Measurements from ENCODE around the gene KRTAP10-4.
"Not testable (repeated sequence)": the region's sequence is repeated elsewhere in the genome, so short reads cannot be mapped to it uniquely, and the experiment has no call there.

The KRTAP10-4 gene

DNA sequence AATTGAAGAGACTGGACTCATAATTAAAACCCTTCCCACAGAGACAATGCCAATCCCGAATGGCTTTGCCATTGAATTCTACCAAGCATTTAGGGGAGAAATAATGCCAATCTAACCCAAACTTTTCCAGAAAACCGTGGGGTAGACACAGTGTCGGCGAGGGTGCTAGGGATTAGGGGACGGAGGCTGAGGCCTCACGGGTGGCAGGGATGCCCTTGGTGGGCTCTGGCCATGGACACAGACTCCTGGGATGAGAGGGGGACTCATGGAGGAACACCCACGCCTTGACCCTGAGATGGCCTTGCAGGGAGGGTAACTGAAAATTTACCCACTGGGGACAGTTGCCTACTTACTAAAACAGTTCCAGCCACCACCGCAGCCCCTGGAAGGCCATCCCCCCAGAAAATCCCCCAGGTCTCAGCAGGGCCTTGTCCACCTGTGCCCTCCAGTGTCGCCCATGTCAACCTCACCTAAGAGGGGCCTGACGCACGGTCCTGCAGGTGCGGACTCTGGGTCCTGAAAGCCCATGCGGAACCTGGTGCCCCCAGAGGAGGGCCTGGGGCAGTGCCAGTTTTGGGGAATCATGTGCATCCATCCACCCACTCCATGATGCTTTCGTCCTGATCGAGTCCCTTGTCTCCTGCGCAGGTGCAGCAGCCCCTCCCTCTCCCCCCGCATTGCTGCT, 5.0 kb downstream of the KRTAP10-4 start:
- TF ChIP-seq, protein P1, sequence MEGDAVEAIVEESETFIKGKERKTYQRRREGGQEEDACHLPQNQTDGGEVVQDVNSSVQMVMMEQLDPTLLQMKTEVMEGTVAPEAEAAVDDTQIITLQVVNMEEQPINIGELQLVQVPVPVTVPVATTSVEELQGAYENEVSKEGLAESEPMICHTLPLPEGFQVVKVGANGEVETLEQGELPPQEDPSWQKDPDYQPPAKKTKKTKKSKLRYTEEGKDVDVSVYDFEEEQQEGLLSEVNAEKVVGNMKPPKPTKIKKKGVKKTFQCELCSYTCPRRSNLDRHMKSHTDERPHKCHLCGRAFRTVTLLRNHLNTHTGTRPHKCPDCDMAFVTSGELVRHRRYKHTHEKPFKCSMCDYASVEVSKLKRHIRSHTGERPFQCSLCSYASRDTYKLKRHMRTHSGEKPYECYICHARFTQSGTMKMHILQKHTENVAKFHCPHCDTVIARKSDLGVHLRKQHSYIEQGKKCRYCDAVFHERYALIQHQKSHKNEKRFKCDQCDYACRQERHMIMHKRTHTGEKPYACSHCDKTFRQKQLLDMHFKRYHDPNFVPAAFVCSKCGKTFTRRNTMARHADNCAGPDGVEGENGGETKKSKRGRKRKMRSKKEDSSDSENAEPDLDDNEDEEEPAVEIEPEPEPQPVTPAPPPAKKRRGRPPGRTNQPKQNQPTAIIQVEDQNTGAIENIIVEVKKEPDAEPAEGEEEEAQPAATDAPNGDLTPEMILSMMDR (IDR thresholded peaks at IDR 0.05), result no peak
- Histone ChIP-seq H3K27ac (no peak overlapping the region), H3K4me3 (no peak overlapping the region)
- DNase-seq (ENCODE audit: low spot score), result no peak

DNA sequence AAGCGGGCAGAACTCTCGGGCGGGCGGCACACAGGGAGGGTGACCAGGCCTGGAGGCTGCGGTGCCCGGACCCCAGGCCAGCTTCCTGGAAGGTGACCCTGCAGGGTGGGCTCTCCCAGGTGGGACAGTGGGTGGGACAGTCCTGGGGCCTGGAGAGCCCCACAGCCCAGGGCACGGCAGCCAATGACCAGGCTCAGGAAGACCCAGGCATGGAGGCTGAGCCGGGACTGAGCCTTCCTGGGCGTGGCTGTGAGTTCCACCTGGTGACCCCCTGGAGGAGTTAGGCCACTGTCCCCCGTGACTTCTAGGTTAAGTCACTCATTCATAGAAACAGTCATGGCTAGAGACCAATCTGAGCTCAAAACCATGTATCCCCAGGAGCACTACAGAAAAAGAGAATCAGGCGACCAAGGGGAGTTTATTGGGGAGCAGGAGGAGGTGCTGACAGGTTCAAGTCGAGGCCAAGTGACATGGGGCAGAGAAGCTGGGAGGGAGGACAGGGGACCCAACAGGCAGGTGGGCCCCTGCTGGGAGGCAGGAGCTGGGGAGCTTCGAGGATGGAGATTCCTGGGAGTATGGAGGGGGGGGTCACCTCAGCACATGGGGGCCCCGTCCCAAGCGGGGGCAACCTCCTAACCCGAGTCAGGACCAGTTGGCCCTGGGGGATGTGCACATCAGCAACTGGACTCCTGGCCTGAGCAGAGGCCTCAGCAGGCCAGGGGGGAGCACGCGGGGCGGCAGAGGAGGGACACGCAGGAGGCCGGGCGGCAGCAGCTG, 5.7 kb downstream of the KRTAP10-4 start:
- no peak for DNase-seq (ENCODE audit: low spot score)
- no peak overlapping the region for H3K27ac ChIP-seq
- H3K4me3 ChIP-seq, result no peak overlapping the region
- TF ChIP-seq, protein P1 (IDR thresholded peaks at IDR 0.05), result no peak

DNA sequence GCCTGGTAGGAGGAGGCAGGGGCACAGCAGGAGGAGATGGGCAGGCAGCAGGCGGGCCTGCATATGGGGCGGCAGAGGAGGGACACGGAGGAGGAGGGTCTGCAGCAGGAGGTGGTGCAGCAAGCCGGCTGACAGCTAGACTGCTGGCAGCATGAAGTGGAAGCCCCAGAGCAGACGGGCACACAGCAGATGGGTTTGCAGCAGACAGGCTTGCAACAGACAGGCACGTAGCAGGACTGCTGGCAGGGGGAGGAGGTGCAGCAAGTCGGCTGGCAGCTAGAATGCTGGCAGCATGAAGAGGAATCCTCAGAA, 6.3 kb downstream of the KRTAP10-4 start:
- TF ChIP-seq, protein P1 (IDR thresholded peaks at IDR 0.05), result no peak

DNA sequence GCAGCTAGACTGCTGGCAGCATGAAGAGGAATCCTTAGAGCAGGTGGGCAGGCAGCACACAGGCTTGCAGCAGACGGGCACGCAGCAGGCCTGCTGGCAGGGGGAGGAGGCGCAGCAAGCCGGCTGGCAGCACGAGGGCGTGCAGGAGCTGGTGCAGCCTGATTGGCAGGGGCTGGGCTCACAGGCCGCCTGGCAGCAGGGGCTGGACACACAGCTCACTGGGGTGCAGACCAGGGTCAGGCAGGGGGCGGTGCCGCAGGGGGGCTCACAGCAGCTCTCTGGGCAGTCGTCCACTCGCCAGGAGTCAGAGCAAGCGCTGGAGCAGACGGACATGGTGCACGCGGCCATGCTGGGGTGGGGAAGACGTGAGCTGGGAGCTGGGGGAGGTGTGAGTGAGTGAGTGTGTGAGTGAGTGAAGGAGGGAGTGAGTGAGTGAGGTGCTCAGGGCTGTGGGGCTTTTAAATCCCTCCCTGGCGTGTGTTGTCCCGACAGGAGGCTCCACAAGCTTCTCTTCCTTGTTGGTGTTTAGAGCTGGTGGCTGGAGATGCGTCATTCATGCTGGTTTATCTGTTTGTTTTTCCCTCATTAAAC, 6.8 kb downstream of the KRTAP10-4 start, which contains the start of gene KRTAP10-5:
KRTAP10-5 (minus strand) TSS at position 374 of the 591 bp plus-strand sequence; CDS start at position 348, 26 bp downstream.
- not testable (repeated sequence) for H3K27ac ChIP-seq; H3K4me3 ChIP-seq; DNase-seq (ENCODE audit: low spot score)

More for the DNA sequence above, 6.3 kb downstream of the KRTAP10-4 start:
- no peak for DNase-seq (ENCODE audit: low spot score)
- Histone ChIP-seq H3K4me3 (no peak overlapping the region), H3K27ac (no peak overlapping the region)

DNA sequence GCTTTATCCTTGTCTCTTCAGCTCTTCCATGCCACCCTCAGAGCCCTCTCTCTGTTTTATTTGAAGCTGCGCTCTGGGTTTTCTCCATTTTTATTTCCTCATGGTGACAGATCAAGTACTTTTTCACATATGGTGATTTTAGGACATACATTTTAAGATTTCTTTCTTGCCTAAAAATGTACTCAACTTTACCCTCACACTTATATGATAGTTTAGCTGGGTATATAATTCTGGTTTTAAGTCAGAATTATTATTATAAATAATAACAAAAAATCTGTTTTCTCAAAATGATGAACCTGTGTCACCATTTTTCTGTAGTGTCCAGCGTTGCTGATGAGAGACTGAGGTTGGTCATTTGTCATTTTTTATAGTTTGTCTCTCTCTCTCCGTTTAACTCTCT, 7.6 kb downstream of the KRTAP10-4 start:
- no peak for DNase-seq (ENCODE audit: low spot score)
- TF ChIP-seq, protein P1 (IDR thresholded peaks at IDR 0.05), result no peak
- H3K4me3 ChIP-seq, result no peak overlapping the region
- H3K27ac ChIP-seq, result no peak overlapping the region

DNA sequence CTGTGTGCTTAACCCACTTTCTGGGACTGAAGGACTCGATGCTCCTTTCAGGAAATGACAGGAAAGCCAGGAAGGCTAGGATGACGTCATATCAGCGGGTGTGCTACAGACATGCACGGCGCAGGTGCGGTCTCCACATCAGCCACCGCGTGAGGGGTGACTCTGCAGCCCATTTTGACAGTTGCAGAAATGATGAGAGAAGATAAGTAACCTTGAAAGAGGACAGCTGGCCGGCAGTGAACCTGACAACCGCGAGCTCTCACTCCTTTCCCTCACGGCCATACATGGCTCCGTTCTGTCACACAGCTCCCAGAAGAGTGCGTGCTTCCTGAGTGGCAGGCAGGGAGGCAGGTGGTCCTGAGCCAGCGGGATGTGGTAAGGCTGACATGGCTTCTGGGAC, 8.5 kb downstream of the KRTAP10-4 start:
- Histone ChIP-seq H3K4me3 (no peak overlapping the region), H3K27ac (no peak overlapping the region)
- TF ChIP-seq, protein P1 (IDR thresholded peaks at IDR 0.05), result no peak
- no peak for DNase-seq (ENCODE audit: low spot score)

DNA sequence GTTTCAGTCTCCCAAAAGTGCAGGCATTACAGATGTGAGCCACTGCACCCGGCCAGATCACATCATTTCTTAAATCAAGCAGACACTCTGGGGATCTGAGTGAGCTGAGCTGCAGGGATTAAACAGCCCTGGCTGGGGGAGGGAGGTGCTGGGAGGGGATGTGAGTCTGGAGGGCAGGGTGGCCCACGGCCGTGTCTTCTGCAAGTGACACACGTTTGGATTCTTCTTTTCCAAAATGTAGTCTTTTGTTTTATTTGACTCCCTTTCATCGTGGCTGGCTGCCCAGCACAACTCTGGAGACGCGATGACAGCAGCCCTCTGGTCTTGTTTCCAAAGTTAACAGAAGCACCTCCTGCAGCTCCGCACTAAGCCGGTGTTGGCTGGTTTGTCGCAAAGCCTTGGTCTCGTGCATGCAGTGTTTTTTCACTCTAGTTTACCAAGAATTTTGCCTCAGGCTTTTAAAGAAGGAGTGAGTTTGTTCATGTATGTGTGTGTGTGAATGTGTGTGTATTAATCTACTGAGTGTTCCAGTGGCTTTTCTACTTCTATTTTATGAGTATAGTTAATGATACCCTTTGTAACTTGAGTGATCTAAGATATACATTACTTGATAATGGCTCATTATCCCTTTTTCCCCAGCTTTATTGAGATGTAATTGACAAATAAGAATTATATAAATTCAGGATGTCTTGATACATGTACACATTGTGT, 9.7 kb downstream of the KRTAP10-4 start:
- H3K4me3 ChIP-seq, result no peak overlapping the region
- no peak for DNase-seq (ENCODE audit: low spot score)
- no peak overlapping the region for H3K27ac ChIP-seq
- TF ChIP-seq, protein P1 (IDR thresholded peaks at IDR 0.05), result no peak
